Prostate gland (tissue), 2 donors: ENCODE measurements around the gene RFWD3.

Experiments used
- CTCF ChIP-seq, 4 experiments: fragments of 200-600 bp in 2 of 4; fragments of 450-650 bp in 2 of 4; sonication (generic) in 2 of 4; IDR thresholded peaks; 1 replicate in 3 of 4; 2 replicates in 1 of 4; pipeline ENCODE4 v1.5.1; 2016 to 2019; ENCODE audit warnings: antibody characterized with exemption in 4 of 4, mild to moderate bottlenecking in 2 of 4, moderate library complexity in 2 of 4
- POLR2A ChIP-seq: fragments of 450-650 bp; IDR thresholded peaks from one replicate; pipeline ENCODE4 v1.6.1; 2016; ENCODE audit warnings: antibody characterized with exemption, mild to moderate bottlenecking
- POLR2AphosphoS5 ChIP-seq: sonication (generic); formaldehyde crosslinking; IDR thresholded peaks from one replicate; pipeline ENCODE4 v1.6.1; 2017; ENCODE audit warnings: antibody characterized with exemption

GRCh38 chr16:74700116-74700437, 33.4 kb upstream of the RFWD3 start:
- TF ChIP-seq POLR2A (no peak), CTCF (IDR thresholded peaks at IDR 0.05) (no peak), POLR2AphosphoS5 (no peak)
